ENCODE results near the gene CTRB1. TPM values are rescaled to one million over a fixed set of nuclear protein-coding genes. Genes with fewer than 3 reads are reported as not detected.

The CTRB1 gene
- total RNA-seq, 1 donor from 2014 or later: not detected

GRCh38 chr16:75254359-75254837, 35.6 kb downstream of the CTRB1 start:
- H3K27ac ChIP-seq: peak overlapping the region; percentile 88
- intact Hi-C loops (cut with DNase I): loop anchor here (5.0 kb wide), 1 partner anchor 48 kb away; no protein-coding TSS in a partner anchor

GRCh38 chr16:75256059-75256571, 37.3 kb downstream of the CTRB1 start:
- peaks cover 80% of the 10 kb centered on the region for H3K4me1 ChIP-seq
- H3K27ac ChIP-seq: peak overlapping the region; percentile 88
- H3K9me3 ChIP-seq: no peaks in the 10 kb centered on the region
- H3K27me3 ChIP-seq: no peaks in the 10 kb centered on the region
- intact Hi-C loops (cut with DNase I): no loop called here
- H3K36me3 ChIP-seq: no peaks in the 10 kb centered on the region
- no peak for DNase-seq (ENCODE audit: extremely low spot score in 2 of 2)
- TF ChIP-seq CTCF (IDR thresholded peaks at IDR 0.05): no peak
- H3K4me3 ChIP-seq: peak overlapping the region in 1 of 2 donors; percentile 30

More at GRCh38 chr16:75254359-75254837, 35.6 kb downstream of the CTRB1 start:
- no peak for TF ChIP-seq CTCF (IDR thresholded peaks at IDR 0.05)
- TF ChIP-seq POLR2AphosphoS5 (IDR thresholded peaks at IDR 0.05; ENCODE audit: insufficient read depth in 1 of 2, low read depth in 1 of 2): no peak
- TF ChIP-seq POLR2A (IDR thresholded peaks at IDR 0.05): no peak
- DNase-seq (ENCODE audit: extremely low spot score in 2 of 2): no peak
- Histone ChIP-seq H3K36me3 (no peaks in the 10 kb centered on the region), H3K4me3 (no peak overlapping the region), H3K4me1 (peaks cover 93% of the 10 kb centered on the region), H3K27me3 (no peaks in the 10 kb centered on the region), H3K9me3 (no peaks in the 10 kb centered on the region)

GRCh38 chr16:75256696-75257343, 38.0 kb downstream of the CTRB1 start:
- H3K4me3 ChIP-seq: peak overlapping the region in 1 of 2 donors; percentile 30
- DNase-seq (ENCODE audit: extremely low spot score in 2 of 2): no peak
- H3K27ac ChIP-seq: peak overlapping the region; percentile 88
- TF ChIP-seq POLR2A (IDR thresholded peaks at IDR 0.05) (no peak), POLR2AphosphoS5 (IDR thresholded peaks at IDR 0.05; ENCODE audit: insufficient read depth in 1 of 2, low read depth in 1 of 2) (peak in 1 of 2 donors; percentile 24)
- intact Hi-C loops (cut with DNase I): no loop called here
- peaks cover 85% of the 10 kb centered on the region for H3K4me1 ChIP-seq
- H3K9me3 ChIP-seq: no peaks in the 10 kb centered on the region
- H3K27me3 ChIP-seq: no peaks in the 10 kb centered on the region
- H3K36me3 ChIP-seq: no peaks in the 10 kb centered on the region

GRCh38 chr16:75257886-75258806, 39.4 kb downstream of the CTRB1 start:
- H3K27me3 ChIP-seq: no peaks in the 10 kb centered on the region
- peaks cover 85% of the 10 kb centered on the region for H3K4me1 ChIP-seq
- intact Hi-C loops (cut with DNase I): no loop called here
- no peak for TF ChIP-seq CTCF (IDR thresholded peaks at IDR 0.05)
- TF ChIP-seq POLR2A (IDR thresholded peaks at IDR 0.05): no peak
- no peak for TF ChIP-seq POLR2AphosphoS5 (IDR thresholded peaks at IDR 0.05; ENCODE audit: insufficient read depth in 1 of 2, low read depth in 1 of 2)
- no peaks in the 10 kb centered on the region for H3K36me3 ChIP-seq
- no peak overlapping the region for H3K4me3 ChIP-seq
- no peaks in the 10 kb centered on the region for H3K9me3 ChIP-seq
- peak overlapping the region; percentile 5 for H3K27ac ChIP-seq
- DNase-seq (ENCODE audit: extremely low spot score in 2 of 2): no peak

GRCh38 chr16:75258807-75259141, 40.0 kb downstream of the CTRB1 start:
- Histone ChIP-seq H3K27ac (peak overlapping the region; percentile 5), H3K9me3 (no peaks in the 10 kb centered on the region)
- TF ChIP-seq CTCF (IDR thresholded peaks at IDR 0.05): no peak
- no peak for TF ChIP-seq POLR2A (IDR thresholded peaks at IDR 0.05)
- TF ChIP-seq POLR2AphosphoS5 (IDR thresholded peaks at IDR 0.05; ENCODE audit: insufficient read depth in 1 of 2, low read depth in 1 of 2): no peak

More at GRCh38 chr16:75258807-75259141, 40.0 kb downstream of the CTRB1 start:
- no peak for DNase-seq (ENCODE audit: extremely low spot score in 2 of 2)
- Histone ChIP-seq H3K27me3 (no peaks in the 10 kb centered on the region), H3K4me3 (no peak overlapping the region), H3K4me1 (peaks cover 85% of the 10 kb centered on the region), H3K36me3 (no peaks in the 10 kb centered on the region)
- intact Hi-C loops (cut with DNase I): no loop called here
